Endometrium (tissue), 2 donors: Measurements from ENCODE around the gene NAT8L.
"Not testable (repeated sequence)": the region's sequence is repeated elsewhere in the genome, so short reads cannot be mapped to it uniquely, and the experiment has no call there.

Source experiments
- FAIRE-seq: peaks from 2 replicates; lab custom pipeline; 2012; peaks lifted over from hg19 to GRCh38; lab: Jason Lieb, UNC
- donor health status: control.
- donor health status: control.

Gene NAT8L, protein sequence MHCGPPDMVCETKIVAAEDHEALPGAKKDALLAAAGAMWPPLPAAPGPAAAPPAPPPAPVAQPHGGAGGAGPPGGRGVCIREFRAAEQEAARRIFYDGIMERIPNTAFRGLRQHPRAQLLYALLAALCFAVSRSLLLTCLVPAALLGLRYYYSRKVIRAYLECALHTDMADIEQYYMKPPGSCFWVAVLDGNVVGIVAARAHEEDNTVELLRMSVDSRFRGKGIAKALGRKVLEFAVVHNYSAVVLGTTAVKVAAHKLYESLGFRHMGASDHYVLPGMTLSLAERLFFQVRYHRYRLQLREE

DNA sequence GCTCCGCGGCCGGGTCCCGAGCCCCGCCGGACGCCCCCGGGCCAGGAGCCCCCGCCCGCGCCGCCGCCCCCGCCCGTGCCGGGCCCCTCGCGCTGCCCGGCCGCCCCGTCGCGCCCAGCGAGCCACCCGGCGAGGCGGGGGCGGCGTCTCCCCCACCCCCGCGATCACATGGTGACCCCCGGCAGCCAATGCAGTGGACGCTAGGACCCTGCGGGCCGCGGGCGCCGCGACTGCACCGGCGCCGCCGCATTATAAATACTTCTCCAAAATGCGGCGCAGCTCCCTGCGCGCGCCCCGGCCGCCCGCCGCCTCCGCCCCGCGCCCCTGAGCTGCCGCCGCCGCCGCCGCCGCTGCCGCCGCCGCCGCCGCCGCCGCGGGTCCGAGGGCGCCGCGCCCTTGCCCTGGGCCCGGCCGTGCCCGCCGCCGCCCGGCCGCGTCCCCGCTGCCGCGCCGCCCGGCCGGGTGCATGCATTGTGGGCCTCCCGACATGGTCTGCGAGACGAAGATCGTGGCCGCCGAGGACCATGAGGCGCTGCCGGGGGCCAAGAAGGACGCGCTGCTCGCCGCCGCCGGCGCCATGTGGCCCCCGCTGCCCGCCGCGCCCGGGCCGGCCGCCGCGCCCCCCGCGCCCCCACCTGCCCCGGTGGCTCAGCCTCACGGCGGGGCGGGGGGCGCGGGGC, at the start of gene NAT8L:
NAT8L (plus strand) TSS at position 282 of the 680 bp plus-strand sequence; CDS start at position 467, 185 bp downstream.
- FAIRE-seq, result no peak

DNA sequence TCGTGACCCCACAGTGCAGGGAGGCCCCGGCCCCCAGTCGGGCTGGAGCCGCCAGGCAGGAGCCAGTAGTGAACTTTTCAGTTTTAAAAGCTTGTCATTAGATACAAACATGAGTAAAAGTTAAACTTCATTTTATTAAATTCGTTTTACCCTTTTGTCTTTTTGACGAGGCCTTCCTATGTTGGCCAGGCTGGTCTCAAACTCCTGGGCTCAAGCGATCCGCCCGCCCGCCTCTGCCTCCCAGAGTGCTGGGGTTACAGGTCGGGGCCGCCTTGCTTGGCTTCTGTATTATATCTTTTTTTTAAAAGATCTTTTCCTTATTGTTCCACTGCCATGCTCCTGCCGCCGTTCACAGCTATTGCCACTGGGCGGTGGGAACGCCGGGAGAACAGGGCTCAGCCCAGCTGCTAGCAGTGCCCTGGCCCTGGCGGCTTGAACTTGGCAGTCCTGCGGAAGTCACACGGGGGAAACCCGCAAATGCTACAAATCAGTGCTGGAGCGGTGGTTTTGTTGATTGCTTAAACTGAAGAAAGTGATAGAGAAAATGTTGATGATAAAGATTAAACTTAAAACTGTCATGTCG, 49.4 kb upstream of the NAT8L start:
- FAIRE-seq, result no peak

DNA sequence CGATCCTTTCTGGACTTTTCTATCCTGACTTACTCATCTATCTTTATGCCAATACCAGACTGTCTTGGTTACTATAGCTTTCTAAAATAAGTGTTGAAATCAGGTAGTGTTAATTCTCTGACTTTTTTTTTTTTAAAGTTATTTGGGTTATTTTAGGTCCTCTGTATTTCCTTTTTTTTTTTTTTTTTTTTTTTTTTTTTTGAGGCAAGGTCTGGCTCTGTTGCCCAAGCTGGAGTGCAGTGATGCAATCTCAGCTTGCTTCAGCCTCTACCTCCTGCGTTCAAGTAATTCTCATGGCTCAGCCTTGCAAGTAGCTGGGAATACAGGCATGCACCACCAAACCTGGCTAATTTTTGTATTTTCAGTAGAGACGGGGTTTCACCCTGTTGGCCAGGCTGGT, 47.5 kb upstream of the NAT8L start:
- no peak for FAIRE-seq

DNA sequence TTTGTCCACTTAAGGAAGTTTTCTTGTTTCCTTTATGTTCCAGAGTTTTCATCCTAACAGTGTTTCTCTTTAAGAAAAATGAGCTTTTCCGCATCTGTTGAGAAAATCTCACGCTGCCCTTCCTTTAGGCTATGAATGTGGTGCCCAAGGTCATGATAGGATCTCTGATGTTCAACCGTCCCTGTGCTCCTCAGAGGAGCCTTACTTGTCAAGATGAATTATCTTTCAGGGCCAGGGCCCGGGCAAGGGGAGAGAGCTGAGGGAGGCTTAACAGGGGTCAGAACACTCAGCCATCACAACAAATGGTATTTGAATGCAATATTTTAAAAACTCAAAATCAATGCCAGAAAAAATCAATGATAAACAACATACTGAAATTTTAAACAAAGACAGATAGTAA, 44.1 kb upstream of the NAT8L start:
- no peak for FAIRE-seq

DNA sequence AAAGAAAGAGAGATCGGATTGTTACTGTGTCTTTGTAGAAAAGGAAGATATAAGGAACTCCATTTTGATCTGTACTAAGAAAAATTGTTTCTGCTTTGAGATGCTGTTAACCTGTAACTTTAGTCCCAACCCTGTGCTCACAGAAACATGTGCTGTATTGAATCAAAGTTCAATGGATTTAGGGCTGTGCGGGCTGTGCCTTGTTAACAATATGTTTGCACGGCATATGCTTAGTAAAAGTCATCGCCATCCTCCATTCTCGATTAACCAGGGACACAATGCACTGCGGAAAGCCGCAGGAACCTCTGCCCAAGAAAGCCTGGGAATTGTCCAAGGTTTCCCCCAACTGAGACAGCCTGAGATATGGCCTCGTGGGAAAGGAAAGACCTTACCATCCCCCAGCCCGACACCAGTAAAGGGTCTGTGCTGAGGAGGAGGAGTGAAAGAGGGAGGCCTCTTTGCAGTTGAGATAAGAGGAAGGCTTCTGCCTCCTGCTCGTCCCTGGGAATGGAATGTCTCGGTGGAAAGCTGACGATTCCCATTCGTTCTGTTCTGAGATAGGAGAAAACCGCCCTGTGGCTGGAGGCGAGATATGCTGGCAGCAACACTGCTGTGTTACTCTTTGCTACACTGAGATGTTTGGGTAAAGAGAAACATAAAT, 37.6 kb upstream of the NAT8L start:
- FAIRE-seq, result not testable (repeated sequence)

DNA sequence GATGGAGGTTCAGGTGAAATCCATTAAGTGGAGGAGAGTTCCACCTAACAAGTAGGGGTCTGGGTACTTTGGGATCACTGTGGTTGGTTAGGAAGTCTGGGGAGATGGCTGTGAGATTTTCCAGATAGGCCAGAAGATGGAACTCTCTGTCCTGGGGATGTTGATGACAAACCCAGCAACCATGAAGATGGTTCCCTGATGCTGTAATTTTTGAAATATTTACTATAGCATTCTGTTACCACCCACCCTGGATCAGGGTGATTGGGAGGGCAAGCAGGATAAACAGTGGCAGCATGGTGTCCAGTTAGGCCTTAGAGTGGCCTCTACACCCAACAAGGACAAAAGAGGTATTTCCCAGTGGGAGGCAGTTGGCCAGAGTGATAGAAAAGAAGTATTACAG, 34.4 kb upstream of the NAT8L start:
- no peak for FAIRE-seq

DNA sequence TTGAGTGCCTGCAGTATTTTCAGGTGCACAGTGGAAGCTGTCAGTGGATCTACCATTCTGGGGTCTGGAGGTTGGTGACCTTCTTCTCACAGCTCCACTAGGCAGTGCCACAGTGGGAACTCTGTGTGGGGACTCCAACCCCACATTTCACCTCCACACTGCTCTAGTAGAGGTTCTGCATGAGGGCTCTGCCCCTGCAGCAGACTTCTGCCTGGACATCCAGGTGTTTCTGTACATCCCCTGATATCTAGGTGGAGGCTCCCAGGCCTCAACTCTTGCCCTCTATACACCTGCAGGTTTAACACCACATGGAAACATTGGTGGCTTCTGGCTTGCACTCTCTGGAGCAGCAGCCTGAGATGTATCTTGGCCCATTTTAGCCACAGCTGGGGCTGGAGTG, 33.3 kb upstream of the NAT8L start:
- no peak for FAIRE-seq

DNA sequence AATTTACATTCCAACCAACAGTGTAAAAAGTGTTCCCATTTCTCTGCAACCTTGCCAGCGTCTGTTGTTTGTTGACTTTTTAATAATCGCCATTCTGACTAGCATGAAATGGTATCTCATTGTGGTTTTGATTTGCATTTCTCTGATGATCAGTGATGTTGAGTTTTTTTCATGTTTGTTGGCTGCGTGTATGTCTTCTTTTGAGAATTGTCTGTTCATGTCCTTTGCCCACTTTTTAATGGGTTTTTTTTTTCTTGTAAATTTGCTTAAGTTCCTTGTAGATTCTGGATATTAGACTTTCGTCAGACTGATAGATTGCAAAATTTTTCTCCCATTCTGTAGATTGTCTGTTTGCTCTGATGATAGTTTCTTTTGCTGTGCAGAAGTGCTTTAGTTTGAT, 32.0 kb upstream of the NAT8L start:
- not testable (repeated sequence) for FAIRE-seq

DNA sequence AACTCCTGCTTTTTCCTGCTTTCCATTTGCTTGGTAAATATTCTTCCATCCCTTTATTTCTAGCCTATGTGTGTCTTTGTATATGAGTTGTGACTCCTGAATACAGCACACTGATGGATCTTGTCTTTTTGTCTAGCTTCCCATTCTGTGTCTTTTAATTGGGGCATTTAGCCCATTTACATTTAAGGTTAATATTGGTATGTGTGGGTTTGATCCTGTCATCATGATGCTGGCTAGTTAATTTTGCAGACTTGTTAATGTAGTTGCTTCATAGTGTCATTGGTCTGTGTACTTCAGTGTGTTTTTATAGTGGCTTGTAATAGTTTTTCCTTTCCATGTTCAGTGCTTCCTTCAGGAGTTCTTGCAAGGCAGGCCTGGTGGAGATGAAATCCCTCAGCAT, 28.0 kb upstream of the NAT8L start:
- FAIRE-seq, result not testable (repeated sequence)

DNA sequence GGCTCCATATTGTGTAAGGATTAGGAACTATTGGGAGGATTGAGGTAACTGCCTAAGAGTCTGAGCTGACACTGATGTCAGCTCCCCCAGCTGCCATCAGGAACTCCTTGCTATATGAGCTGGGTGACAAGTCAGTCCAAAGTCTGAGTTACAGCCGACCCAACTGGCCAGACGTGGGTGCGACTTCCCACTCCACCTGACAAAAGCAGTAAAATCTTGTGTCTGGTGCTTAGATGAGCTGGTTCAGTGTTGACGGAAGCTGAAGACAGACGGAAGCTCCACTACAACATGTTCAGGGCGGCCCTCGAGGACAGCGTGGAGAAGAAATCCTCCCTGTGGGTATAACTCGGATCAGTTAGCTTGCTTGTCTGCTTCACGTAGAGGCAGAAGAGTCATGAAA, 22.8 kb upstream of the NAT8L start:
- FAIRE-seq, result no peak

DNA sequence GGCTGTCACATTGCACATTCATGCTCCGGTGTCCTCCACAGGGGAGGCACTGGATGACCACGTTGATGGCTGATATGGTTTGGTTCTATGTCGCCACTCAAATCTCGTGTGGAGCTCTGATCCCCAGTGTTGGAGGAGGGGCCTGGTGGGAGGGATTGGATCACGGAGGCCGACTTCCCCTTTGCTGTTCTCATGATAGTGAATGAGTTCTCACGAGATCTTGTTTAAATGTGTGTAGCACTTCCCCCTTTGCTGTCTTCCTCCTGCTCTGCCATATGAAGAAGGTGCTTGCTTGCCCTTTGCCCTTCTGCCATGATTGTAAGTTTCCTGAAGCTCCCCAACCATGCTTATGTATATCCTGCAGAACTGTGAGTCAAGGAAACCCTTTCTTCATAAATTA, 22.3 kb upstream of the NAT8L start:
- FAIRE-seq, result no peak

DNA sequence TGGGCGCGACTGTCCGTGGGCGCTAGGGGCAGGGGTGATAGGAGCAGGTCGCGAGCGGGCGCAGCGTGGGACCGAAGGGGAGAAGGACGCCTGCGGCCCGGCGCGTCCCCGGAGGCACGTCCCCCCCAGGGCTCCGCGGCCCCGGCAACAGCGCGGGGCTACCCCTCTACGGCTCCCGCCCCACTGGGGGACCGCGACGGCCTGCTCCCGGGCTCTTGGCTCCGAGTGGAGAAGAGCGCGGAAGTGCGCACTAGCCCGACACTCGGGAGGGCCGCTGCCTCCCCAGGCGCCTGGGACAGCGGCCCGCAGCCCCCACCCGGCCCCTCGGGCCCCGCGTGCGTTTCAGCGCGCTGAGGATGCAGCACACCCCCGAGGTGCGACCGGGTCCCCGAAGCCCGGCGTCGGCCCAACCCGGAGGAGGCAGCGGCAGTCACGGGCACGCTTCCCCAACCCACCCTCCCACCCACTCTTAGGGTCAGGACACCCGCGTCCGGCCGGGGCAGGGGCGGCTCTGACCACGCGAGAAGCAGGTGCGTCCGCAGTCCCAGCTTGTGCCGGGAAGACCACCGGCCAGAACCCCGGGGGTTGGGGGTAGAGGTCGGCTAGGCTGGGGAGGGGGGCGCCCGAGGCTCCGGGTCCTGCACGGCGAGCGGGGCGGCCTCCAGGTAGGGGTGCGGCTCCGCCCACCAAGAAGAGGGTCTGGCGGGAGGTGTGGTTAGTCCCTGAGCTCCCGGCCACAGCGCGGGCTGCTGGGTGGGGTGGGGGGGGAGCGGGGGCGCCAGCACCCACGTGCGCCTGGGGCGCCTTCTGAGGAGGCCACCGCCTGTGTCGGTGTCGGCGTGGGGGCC, 18.5 kb upstream of the NAT8L start:
- FAIRE-seq, result no peak

DNA sequence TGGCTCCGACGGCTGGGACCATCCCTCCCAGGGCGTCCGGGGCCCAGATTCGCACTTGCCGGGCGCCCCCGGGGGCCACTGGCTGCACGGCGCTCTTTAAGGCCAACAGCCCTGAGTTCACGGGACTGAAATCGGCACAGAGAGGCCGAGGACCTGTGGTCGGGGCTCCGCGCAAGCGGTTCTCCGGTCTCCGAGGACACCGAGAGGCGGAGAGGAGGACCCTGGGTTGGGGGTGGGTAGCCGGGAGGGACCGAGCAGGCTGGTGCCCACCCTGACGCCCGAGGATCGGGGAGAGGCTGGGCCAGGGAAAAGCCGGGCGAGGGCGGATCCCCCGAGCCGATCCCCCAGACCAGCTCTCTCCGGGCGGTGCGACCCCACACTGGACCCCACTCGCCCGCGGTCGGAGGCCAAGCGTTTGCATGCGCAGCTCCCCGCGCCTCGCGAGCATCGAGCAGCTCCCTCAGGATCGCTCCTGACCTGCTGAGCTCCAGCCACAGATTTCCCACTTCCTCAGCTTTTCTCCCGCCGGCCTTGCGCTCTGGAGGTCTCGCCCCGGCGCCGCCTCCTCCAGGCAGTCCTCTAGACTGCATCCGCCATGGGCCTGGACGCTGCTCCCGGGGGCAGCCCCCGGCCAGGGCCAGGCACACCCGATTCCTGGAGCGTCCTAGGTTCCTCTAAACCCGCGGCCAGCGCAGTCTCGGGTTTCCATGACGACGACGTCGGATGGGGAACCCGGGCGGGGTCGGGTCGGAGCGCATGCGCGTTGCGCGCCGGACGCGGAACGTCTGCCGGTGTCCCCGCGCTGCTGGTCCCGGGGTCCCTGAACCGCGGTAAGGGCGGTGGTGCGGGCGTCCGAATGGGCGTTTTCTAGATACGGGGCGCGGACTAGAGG, 17.6 kb upstream of the NAT8L start:
- no peak for FAIRE-seq

DNA sequence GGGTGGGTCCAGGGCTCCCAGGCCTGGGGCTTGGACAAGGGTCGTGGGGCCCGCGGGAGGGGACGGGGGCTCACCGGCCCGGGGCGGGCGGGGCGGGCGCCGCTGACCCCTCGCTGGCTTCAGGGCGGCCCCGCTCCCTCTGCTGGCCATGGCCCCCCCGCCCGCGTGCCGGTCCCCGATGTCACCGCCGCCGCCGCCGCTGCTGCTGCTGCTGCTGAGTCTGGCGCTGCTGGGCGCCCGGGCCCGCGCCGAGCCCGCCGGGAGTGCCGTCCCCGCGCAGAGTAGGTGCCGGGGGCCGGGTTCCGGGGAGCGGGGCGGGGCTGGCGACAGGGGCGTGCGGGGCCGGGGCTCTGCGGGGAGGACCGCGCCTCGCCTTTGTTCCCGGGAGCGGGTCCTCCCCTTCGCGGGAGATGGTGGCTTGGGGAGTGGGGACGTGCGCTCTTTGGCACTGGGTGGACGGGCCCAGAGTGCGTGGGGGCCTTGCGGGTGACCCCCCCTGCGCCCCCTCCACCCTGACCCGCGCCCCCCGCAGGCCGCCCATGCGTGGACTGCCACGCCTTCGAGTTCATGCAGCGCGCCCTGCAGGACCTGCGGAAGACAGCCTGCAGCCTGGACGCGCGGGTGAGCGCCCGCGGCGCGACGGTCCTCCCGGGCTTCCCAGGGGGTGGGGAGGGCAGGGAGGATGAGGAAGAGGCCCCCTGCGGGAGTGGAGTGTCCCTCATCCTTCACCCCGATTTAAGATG, 16.8 kb upstream of the NAT8L start:
- no peak for FAIRE-seq

DNA sequence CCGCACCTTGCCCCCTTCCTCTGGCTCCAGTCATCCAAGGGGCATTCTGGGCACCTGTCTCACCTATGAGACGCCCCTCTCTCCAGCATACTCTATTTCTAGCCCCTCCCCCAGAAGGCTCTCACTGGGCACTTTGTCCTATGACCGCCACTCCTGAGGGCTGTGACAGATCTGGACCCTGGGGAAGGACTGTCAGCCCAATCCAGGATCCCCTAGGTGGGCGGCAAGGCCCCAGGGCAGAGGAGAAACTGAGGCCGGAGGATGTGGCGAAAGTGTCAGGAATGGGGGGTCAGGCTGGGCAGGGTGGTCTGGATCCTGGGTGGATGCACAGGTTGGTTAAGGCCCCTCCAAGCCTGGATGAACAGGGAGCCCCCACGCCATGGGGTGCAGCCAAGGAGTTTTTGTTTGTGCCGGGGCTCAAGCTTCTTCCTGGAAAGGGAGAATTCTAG, 16.2 kb upstream of the NAT8L start:
- FAIRE-seq, result no peak

DNA sequence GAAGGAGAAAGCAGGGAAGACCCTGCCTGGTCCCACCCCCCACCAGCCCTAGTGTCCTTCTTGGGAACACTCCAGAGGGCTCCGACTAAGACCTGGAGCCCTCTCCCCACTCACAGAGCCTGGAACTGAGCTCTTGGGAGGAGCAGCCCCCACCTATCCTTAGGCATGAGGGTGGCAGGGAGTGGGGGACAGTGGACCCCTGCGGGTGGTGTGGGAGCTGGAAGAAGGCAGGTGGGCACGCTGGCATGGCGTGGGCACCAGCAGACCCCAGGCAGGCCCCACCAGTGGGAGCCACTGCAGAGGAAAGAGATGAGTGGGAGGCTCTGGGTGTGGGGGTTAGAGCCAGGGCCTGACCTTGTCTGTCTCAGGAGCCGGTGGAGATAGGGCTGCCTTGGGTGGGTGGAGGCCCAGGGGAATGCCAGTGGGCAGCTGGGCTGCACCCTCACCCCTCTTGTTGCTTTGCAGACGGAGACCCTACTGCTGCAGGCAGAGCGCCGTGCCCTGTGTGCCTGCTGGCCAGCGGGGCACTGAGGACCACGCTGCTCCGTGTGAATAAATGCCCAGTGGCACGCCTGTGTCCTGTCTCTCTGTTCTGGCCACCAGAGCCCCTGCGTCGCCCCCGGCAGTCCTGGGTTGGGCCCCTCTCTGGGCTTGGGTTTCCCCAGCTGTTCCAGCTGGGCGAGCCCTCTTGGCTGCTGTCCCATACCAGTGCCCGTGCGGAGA, 15.6 kb upstream of the NAT8L start:
- no peak for FAIRE-seq

DNA sequence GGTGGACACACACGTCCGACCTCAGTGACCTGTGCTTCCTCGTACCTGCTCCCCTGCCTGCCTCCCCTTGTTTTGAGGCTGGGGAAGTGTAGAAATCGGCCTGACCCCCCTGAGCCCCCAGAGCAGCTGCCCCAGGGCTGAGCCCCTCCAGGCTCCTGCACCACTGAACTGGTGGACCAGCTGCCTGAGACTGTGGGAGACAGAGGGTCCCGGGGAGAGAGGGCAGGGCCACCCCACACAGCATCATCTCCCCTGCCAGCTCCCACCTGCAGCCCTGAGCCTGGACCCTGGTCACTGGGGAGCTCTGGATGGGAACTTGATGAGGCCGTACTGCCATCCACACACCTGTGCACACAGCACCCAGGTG, 15.0 kb upstream of the NAT8L start:
- no peak for FAIRE-seq

DNA sequence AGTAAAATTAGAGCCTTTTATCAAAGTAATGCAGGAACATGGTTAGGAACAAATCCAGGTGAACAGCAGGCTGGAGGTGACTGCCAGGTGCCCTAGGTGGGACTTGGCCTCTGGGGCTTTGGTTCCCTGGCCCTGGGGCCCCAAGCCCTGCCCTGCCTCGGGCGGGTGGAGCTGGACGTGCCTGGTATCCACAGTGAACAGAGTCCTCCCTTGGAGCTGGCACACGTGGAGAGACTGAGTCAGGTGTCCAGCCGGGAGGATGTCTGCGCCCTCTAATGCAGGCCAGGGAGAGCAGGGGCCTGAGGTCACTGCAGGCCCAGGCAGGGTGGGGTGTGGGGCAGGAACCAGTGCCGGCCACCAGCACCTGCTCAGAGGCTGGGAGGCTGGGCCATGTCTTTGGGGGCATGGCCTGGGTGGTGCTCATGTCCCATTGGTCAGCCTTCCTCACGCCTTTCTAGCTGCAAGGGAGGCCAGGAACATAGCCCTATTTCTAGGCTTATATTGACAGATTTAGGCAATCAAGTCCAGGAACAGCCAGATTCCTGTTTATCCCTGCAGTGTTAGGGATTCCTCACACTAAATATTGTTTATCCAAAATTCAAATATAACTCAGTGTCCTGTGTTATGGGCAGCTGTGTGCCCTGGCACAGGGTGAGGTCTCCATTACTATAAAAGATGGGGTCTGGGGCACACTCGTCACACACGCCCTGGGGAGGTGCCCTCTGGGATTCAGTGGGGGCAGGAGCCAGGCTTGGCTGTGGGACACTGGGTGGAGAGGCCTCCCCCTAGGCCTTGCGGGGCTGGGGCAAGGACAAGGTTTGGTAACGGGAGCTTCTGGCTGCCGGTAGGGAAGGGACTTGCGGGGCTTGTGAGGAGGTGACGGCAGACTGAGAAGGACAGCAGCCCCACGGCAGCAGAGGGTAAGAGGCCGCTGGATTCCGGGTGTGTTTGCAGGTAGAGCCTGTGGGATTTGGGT, 14.3 kb upstream of the NAT8L start:
- FAIRE-seq, result no peak
